ENCODE measurements around the gene AMN.

DNA sequence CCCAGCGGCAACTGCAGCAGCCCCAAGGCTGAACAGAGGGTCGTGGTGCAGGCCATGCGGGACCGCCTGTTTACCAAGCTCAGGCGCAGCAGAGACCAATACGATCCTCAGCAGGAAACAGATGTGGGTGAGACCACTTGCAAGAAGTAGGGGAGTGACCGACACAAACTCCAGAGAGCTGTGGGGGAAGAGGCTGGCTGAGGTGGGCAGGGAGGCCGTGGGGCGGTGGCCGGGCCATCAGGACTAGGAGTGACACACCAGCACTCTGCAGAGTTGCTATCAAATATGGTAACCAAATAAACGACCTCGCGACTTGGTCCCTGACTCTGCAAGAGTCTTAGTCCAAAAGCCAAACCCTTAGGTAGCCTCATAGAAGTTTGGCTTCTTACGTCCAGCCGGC lies 30.6 kb downstream of the AMN start:
- TF ChIP-seq POLR2AphosphoS5 (IDR thresholded peaks at IDR 0.05; ENCODE audit: low read depth) = no peak
- TF ChIP-seq CTCF (conservative IDR thresholded peaks at IDR 0.05; ENCODE audit: low read depth in 2 of 2) = no peak
- no peak for TF ChIP-seq ZNF331 (CRISPR knock-in tag; IDR thresholded peaks at IDR 0.05; ENCODE audit: low read depth)
- no peak for TF ChIP-seq EZH2phosphoT487 (IDR thresholded peaks at IDR 0.05; ENCODE audit: unreplicated experiment)

Data from GM23338 (cell line).